Endothelial cell of umbilical vein (primary cell): ENCODE results near the gene TEX19. TPM values are rescaled to one million over a fixed set of nuclear protein-coding genes. Genes with fewer than 3 reads are reported as not detected.

Experiments used
- BruUV-seq: library from RNA; stranded (reverse); fragments of 400-500 nt; replicated peaks from 2 replicates; lab custom pipeline; 2021; lab: Mats Ljungman, UMichigan
- CTCF ChIA-PET: fragments of 300-600, 350-600 bp; sonication (Branson Sonifier 250); formaldehyde crosslinking; loops from one replicate; lab custom pipeline; 2021; ENCODE audit warnings: antibody characterized with exemption, inconsistent platforms; lab: Charles Lee
- POLR2A ChIA-PET: fragments of 300-600, 350-600 bp; sonication (Branson Sonifier 250); formaldehyde crosslinking; loops from one replicate; lab custom pipeline; 2021; ENCODE audit warnings: antibody characterized with exemption, inconsistent platforms; lab: Charles Lee
- DNase-seq: peaks from one replicate; pipeline ENCODE4 v3.0.0-alpha.2; 2011; ENCODE audit warnings: low read depth, low spot score
- FAIRE-seq: peaks from 2 replicates; lab custom pipeline; 2011; peaks lifted over from hg19 to GRCh38; lab: Jason Lieb, UNC
- H2AFZ ChIP-seq: 2 replicates; pipeline ENCODE4 v1.6.0; 2012; ENCODE audit warnings: low read depth, low read length, control low read depth, inconsistent platforms
- H3K27ac ChIP-seq: 2 replicates; pipeline ENCODE4 v1.5.1; 2011; ENCODE audit warnings: low read depth, mild to moderate bottlenecking, control low read depth, low read length, moderate library complexity; ENCODE audit not compliant: insufficient read depth
- H3K27me3 ChIP-seq, 2 experiments: 2 replicates each; pipeline versions ENCODE4 v1.6.0 to v1.6.1; 2011; ENCODE audit warnings: low read length in 2 of 2, mixed read lengths in 1 of 2; ENCODE audit not compliant: control insufficient read depth in 2 of 2, insufficient read depth in 2 of 2
- H3K36me3 ChIP-seq, 2 experiments: 2 replicates in 1 of 2; 3 replicates in 1 of 2; pipeline ENCODE4 v1.5.1; 2011; ENCODE audit warnings: low read length in 2 of 2, mild to moderate bottlenecking in 1 of 2, moderate library complexity in 1 of 2; ENCODE audit not compliant: control insufficient read depth in 2 of 2, insufficient read depth in 2 of 2; ENCODE audit errors: extremely low read depth in 1 of 2
- H3K4me1 ChIP-seq: 3 replicates; pipeline ENCODE4 v1.5.1; 2011; ENCODE audit warnings: mild to moderate bottlenecking, low read length; ENCODE audit not compliant: control insufficient read depth, insufficient read depth; ENCODE audit errors: extremely low read depth
- H3K4me2 ChIP-seq: 2 replicates; pipeline ENCODE4 v1.6.1; 2011; ENCODE audit warnings: low read length, control low read depth, mixed read lengths; ENCODE audit not compliant: insufficient read depth
- H3K4me3 ChIP-seq, 3 experiments: fragments of 200-600 bp in 1 of 3; sonication (generic), shearing (Covaris generic) in 1 of 3; replicated peaks in 1 of 3; 2 replicates each; pipeline ENCODE4 v1.5.1; 2011 to 2016; ENCODE audit warnings: control low read depth in 3 of 3, low read length in 3 of 3, mild to moderate bottlenecking in 2 of 3, inconsistent platforms in 1 of 3, low read depth in 1 of 3, moderate library complexity in 1 of 3; ENCODE audit not compliant: insufficient read depth in 1 of 3
- H3K79me2 ChIP-seq: 2 replicates; pipeline ENCODE4 v1.6.0; 2012; ENCODE audit warnings: low read length, inconsistent platforms; ENCODE audit not compliant: control insufficient read depth, insufficient read depth
- H3K9ac ChIP-seq: replicated peaks from 2 replicates; pipeline ENCODE3; 2011; ENCODE audit warnings: low read length, control low read depth; ENCODE audit not compliant: insufficient read depth; ENCODE audit errors: extremely low read depth
- H3K9me1 ChIP-seq: replicated peaks from 3 replicates; pipeline ENCODE4 v1.6.0; 2011; ENCODE audit warnings: mild to moderate bottlenecking, low read length; ENCODE audit not compliant: control insufficient read depth, insufficient read depth; ENCODE audit errors: extremely low read depth
- H3K9me3 ChIP-seq: replicated peaks from 2 replicates; pipeline ENCODE4 v1.5.1; 2012; ENCODE audit warnings: low read length, inconsistent platforms; ENCODE audit not compliant: control insufficient read depth, insufficient read depth
- H4K20me1 ChIP-seq: replicated peaks from 2 replicates; pipeline ENCODE3; 2011; ENCODE audit warnings: mild to moderate bottlenecking, low read length; ENCODE audit not compliant: control insufficient read depth, insufficient read depth; ENCODE audit errors: extremely low read depth
- CTCF ChIP-seq, 2 donors: IDR thresholded peaks; 1 replicate in 1 of 2; 2 replicates in 1 of 2; pipeline ENCODE4 v1.5.1; 2011; ENCODE audit warnings: low read length in 2 of 2, mild to moderate bottlenecking in 2 of 2, moderate library complexity in 2 of 2, control low read depth in 1 of 2, inconsistent platforms in 1 of 2, low read depth in 1 of 2; ENCODE audit not compliant: insufficient read depth in 1 of 2; ENCODE audit errors: extremely low read depth in 1 of 2
- EZH2 ChIP-seq: IDR thresholded peaks from 2 replicates; pipeline ENCODE4 v1.6.1; 2012; ENCODE audit warnings: borderline replicate concordance, low read depth, mild to moderate bottlenecking, moderate library complexity, low read length, inconsistent platforms; ENCODE audit not compliant: severe bottlenecking
- FOS ChIP-seq: IDR thresholded peaks from 2 replicates; pipeline ENCODE4 v1.6.1; 2011; ENCODE audit warnings: mild to moderate bottlenecking, low read length, moderate library complexity, borderline replicate concordance; ENCODE audit not compliant: insufficient read depth
- GATA2 ChIP-seq: IDR thresholded peaks from 2 replicates; pipeline ENCODE4 v1.7.0; 2011; ENCODE audit warnings: low read depth, mild to moderate bottlenecking, moderate library complexity, mixed read lengths, low read length; ENCODE audit not compliant: insufficient read length, insufficient read depth
- JUN ChIP-seq: IDR thresholded peaks from 2 replicates; pipeline ENCODE4 v1.6.1; 2011; ENCODE audit warnings: borderline replicate concordance, low read depth; ENCODE audit not compliant: insufficient read length, insufficient read depth
- MAX ChIP-seq: IDR thresholded peaks from 2 replicates; pipeline ENCODE4 v1.6.1; 2011; ENCODE audit not compliant: insufficient read depth, insufficient read length
- MYC ChIP-seq: IDR thresholded peaks from one replicate; pipeline ENCODE4 v1.6.1; 2011; ENCODE audit warnings: mild to moderate bottlenecking, low read depth, low read length
- POLR2A ChIP-seq: IDR thresholded peaks from 2 replicates; pipeline ENCODE4 v1.6.1; 2012; ENCODE audit warnings: low read depth, mild to moderate bottlenecking, control low read depth, low read length
- POLR2AphosphoS5 ChIP-seq: IDR thresholded peaks from 2 replicates; pipeline ENCODE4 v1.6.1; 2012; ENCODE audit warnings: low read depth, mild to moderate bottlenecking, control low read depth, low read length, moderate library complexity; ENCODE audit not compliant: insufficient read depth
- dilution Hi-C: fragments of 300-500 bp; cut with MboI; formaldehyde crosslinking; loops from one replicate; pipeline ENCODE4 v1.15.0; 2019; ENCODE audit warnings: low sequenced_read_pairs; ENCODE audit not compliant: extremely low pct_ligation_motif_present
- intact Hi-C: fragments of 100-400 bp; cut with micrococcal nuclease; formaldehyde crosslinking; loops from one replicate; pipeline ENCODE4 v1.10.0; 2022
- polyA plus RNA-seq, 4 experiments: library from polyadenylated mRNA; depleted of rRNA in 3 of 4; stranded (reverse) in 3 of 4; unstranded in 1 of 4; fragments of >200 nt; gene quantifications; 2 replicates each; pipeline versions ENCODE4 v1.2.1 to v1.2.3, GENCODE V29; 2011 to 2012; ENCODE audit warnings: missing spikeins in 1 of 4
- total RNA-seq: library from RNA; stranded (reverse); gene quantifications from 2 replicates; pipeline ENCODE4 v1.2.3, GENCODE V29; 2021

Gene TEX19
- total and polyA plus RNA-seq, 2 donors (not counting 3 experiments of a cell fraction or from before 2014, with no cell fraction given) = 0.06 TPM; not detected in 1

DNA sequence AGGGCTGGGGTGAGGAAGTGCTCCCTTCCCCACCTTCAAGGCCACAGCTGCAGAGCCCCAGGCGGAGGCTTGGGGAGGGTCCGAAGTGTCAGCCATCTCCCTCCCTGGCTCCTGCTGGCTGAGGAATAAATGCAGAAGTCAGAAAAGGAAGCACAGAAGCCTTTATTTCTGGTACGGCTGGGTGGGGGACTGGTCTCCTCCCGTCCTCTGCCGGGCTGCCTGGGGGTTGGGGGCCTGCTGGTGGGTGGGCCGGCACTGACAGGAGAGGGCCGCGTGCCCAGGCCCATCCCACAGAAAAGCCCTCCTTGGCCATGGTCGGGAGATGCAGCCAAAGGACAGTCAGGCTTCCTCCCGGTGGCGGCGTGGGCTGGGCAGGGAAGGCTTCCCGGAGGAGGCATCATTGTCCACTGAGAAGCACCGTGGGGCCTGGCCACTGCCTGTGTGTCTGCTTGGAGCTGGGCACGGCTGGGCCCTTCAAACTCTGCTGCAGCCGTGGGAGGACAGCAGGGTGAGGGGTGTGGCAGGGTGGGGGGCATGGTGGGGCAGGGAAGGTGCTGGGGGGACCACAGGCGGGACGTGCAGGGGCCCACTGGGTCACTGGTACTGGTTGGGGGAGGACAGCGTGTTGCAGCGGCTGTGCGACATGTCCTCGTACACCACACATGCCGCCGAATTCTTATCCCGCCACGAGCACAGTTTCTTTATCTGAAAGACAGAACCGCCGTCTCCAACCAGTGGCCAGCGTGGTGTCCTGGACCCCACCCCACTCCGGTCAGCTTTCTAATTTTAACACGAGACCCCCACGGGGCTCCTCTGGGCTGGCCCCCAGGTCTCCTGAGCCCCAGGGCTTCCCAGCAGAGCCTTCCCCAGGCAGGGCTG lies 44.1 kb upstream of the TEX19 start:
- intact Hi-C loops (no loop called here), dilution Hi-C loops (no loop called here)
- Histone ChIP-seq H3K79me2 (no peaks in the 10 kb centered on the region), H3K9me1 (no peaks in the 10 kb centered on the region), H2AFZ (no peak overlapping the region), H3K4me1 (no peaks in the 10 kb centered on the region), H3K4me3 (no peak overlapping the region), H4K20me1 (no peaks in the 10 kb centered on the region), H3K9ac (no peak overlapping the region), H3K27me3 (peaks cover 0 to 3% of the 10 kb centered on the region in 2 experiments), H3K27ac (no peak overlapping the region), H3K4me2 (no peak overlapping the region), H3K36me3 (no peaks in the 10 kb centered on the region), H3K9me3 (no peaks in the 10 kb centered on the region)
- ChIA-PET CTCF (no interaction called here), POLR2A (no interaction called here)
- TF ChIP-seq MAX = no peak
- no peak for TF ChIP-seq FOS
- TF ChIP-seq MYC = no peak
- TF ChIP-seq CTCF (IDR thresholded peaks at IDR 0.05; ENCODE audit: extremely low read depth in 1 of 2, insufficient read depth in 1 of 2, low read depth in 1 of 2, low read length in 2 of 2) = no peak
- TF ChIP-seq POLR2A = no peak
- no peak for TF ChIP-seq POLR2AphosphoS5
- TF ChIP-seq EZH2 = no peak
- no peak for TF ChIP-seq JUN
- no peak for TF ChIP-seq GATA2
- BruUV-seq = no TSS peak
- FAIRE-seq = no peak
- no peak for DNase-seq
